HG03159 (cell line): ENCODE results near the gene DRD4.

ENCODE experiments used
- ATAC-seq: cut with Tn5 transposase; IDR thresholded peaks from one replicate; pipeline ENCODE4 v1.9.1; 2021; ENCODE audit warnings: mild to moderate bottlenecking, moderate library complexity; ENCODE audit not compliant: unreplicated experiment

DRD4 gene

DNA sequence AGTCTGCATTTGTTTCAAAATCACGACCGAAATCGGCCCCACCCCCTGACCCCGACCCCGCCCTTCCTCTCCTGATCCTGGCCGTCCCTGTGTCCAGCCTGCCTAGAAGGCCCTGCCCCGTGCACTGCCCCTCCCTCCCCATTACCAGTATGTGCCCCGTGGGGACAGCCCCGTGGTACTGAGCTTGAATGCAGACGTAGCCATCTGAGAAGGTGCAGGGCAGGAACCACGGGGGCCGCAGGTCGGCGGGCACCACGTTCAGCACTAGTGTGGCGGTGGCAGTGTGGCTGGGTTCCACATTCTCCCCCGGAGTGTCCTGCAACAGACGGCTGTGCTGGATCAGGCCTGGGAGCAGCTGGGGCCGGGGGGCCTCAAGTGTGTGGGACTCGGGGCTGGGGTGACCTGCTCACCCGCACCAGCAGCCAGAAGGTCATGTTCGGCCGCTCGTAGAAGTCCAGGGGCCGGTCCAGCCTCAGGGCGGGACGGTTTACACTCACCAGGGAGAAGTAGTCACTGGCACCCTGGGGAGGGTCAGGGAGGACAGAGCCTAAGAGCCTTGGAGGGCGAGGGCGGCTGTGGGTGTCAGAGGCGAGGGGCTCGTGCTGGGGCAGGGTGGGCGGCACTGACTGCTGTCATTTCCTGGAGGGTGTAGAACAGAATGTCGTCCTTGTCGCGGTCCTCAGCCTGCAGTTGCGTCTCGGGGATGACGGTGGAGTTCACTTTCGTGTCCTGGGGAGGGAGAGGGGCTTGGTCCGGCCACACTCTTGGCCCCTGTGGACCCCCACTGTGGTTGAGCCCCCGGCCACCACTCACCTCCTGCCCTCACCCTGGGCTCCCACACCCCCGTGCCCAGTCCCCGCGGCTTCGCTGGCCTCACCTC is 15.9 kb upstream of the DRD4 start:
- no peak for ATAC-seq

DNA sequence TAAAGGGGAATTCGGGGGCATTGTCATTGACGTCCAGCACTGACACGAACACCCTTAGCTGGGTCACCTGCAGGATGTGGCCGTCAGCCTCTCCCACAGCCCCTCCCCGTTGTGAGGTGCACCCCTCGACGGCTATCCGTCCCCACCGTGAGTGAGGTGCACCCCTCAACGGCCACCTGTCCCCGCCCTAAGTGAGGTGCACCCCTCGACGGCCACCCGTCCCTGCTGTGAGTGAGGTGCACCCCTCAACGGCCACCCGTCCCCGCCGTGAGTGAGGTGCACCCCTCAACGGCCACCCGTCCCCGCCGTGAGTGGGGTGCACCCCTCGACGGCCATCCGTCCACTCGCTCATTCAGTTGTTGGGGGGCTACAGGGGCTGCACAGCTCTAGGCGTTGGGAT is 15.2 kb upstream of the DRD4 start:
- no peak for ATAC-seq

DNA sequence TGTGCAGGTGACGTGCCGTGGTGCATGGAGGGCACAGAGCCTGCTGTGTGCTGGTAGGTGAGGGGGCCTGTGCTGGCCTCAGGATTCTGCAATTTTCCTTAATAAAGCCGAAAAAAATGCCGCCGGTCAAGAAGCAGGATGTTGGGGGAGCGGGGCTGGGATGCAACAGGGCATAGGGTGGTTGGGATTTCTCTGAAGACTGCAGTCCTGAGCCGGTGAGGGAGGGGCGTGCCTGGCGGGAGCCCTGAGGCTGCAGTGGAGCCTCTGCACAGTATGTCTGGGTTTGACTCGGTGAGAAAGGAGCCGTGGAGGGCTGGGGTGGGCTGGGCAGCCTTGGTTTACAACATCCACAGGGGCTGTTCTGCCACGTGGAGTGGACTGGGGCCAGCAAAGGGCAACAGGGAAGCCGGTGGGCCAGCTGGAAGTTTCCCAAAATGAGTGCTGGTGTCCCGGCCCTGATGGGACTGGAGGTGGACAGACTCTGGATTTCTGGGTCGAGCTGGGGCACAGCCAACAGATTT is 13.7 kb upstream of the DRD4 start:
- ATAC-seq, result no peak

GRCh38 chr11:623999-624704 is 12.9 kb upstream of the DRD4 start:
- ATAC-seq, result no peak

GRCh38 chr11:624705-625635 is 12.1 kb upstream of the DRD4 start, which contains the start of gene CDHR5:
Gene CDHR5 (minus strand): TSS chr11:624955. CDS start chr11:624902, 53 bp downstream.
- no peak for ATAC-seq

GRCh38 chr11:625636-626268 is 11.3 kb upstream of the DRD4 start:
- ATAC-seq, result no peak

DNA sequence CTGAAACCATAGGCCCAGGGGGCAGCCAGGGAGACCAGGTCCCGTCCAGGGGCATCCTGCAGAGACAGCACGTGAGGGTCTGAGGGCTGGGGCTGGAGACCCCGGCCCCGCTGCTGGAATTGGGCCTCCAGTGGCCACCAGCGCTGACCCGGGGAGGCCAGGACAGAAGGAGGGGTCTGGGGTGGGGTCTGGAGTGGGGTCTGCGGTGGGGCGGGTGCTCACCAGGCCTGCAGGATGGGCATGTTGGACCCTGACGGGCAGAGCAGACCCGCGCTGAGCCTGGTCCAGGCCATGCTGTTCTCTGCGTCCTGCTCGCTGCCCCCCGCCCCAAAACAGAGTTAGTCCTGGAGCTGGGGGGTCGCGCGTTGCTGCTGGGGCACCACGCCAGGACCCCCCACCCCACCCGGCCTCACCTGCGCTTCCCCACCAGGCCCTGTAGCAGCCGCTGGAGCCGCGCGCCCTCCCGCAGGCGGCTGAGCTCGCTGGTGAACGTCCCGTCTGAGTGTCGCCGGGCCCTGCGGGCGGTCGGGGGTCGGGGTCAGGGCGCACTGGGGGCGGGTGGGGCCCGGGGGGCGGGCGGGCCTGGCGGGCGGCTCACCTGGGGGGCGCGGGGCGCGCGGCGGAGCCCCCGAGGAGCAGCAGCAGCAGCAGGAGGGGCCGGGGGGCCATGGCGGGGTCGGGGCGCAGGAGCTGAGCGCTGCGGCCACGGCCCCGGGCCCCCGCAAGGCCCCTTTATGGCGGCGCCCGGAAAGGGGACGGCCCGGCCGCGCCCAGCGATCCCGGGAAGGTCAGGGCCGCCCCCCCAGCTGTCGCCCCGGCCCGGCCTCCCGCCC is 10.4 kb upstream of the DRD4 start, which contains the start of gene SCT:
SCT (minus strand) TSS at position 707 of the 833 bp plus-strand sequence; CDS start at position 669, 38 bp downstream.
- ATAC-seq, result no peak

DNA sequence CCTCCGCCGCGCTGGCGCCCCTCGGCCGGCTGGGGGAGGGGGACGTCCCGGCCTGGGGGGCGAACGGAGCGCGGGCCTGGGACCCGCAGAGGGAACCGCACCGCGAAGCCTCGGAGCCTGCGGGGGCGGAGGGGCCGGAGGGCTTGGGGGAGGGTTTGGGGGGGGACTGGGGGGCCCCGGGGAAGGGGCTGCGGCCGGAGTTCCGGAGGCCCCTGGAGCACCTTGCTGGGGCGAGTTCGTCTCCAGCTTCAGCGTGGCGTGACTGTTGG is 9.8 kb upstream of the DRD4 start:
- ATAC-seq, result no peak

GRCh38 chr11:628056-628455 is 9.0 kb upstream of the DRD4 start:
- no peak for ATAC-seq

- ATAC-seq, result no peak
Measured at GRCh38 chr11:629237-629583, 7.9 kb upstream of the DRD4 start.

- ATAC-seq, result no peak
Measured at GRCh38 chr11:630871-631270, 6.2 kb upstream of the DRD4 start.

GRCh38 chr11:635945-636510 is 1.0 kb upstream of the DRD4 start:
- no peak for ATAC-seq

DNA sequence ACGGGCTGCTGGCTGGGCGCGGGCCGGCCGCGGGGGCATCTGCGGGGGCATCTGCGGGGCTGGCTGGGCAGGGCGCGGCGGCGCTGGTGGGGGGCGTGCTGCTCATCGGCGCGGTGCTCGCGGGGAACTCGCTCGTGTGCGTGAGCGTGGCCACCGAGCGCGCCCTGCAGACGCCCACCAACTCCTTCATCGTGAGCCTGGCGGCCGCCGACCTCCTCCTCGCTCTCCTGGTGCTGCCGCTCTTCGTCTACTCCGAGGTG is 194 bp downstream of the DRD4 start:
- no peak for ATAC-seq

DNA sequence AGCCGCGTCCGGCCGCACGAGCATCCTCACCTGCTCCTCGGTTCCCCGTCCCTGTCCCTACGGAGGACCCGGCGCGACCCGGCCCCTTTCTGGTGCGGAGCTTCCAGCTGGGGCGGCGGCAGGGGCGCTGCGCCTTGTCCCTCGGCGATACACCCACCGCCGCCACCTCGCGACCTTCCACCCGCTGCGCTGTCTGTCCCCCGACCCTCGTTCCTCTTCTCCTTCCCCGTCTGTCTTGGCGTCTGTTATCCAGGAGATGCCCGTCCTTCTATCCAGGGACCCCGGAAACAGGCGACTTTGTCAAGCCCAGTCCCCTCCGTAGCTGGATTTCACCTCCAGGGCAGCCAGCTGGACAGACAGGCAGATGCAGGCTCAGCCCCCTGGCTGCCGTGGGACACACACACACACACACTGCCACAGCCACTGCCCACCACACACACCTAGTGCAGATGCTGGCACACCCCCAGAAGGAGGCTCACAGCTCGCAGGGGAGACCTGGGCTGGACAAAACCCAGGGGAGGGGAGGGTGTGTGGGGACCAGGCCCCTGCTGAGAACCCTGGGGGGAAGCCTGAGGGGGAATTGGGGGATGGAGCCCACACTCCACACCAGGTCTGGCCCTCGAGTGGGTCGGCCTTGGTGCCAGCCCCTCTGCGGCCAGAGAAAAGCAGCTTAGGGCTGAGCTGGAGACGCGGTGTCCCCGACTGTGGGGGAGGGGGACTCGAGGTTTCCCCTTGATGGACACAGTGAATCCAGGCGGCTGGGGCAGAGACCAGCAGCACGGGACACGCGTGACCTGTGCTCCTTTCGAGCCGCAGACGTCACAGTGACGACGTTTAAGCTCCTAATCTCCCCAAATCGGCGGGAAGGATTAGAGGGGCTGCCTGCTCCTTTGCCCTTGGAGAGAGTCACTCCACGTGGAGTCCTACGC is 788 bp downstream of the DRD4 start:
- ATAC-seq, result no peak

- ATAC-seq, result no peak
Measured at GRCh38 chr11:638631-639331, 1.7 kb downstream of the DRD4 start.

DNA sequence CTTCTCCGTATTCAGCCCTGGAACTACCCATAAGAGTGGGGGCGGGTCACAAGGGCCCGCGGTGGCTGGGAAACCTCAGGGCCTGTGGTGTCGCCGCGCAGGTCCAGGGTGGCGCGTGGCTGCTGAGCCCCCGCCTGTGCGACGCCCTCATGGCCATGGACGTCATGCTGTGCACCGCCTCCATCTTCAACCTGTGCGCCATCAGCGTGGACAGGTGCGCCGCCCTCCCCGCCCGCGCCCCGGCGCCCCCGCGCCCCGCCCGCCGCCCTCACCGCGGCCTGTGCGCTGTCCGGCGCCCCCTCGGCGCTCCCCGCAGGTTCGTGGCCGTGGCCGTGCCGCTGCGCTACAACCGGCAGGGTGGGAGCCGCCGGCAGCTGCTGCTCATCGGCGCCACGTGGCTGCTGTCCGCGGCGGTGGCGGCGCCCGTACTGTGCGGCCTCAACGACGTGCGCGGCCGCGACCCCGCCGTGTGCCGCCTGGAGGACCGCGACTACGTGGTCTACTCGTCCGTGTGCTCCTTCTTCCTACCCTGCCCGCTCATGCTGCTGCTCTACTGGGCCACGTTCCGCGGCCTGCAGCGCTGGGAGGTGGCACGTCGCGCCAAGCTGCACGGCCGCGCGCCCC is 2.4 kb downstream of the DRD4 start:
- no peak for ATAC-seq

- no peak for ATAC-seq
Measured at GRCh38 chr11:640021-640706, 3.1 kb downstream of the DRD4 start.
